GM19452 (cell line): ENCODE measurements around the gene TMEM50A.
A peak's percentile ranks its signal among the peaks of the same experiment; 100 is the strongest.
"Not testable (repeated sequence)": the region's sequence is repeated elsewhere in the genome, so short reads cannot be mapped to it uniquely, and the experiment has no call there.

Experiments
- ATAC-seq: cut with Tn5 transposase; IDR thresholded peaks from one replicate; pipeline ENCODE4 v1.9.1; 2021; ENCODE audit not compliant: unreplicated experiment

TMEM50A gene

GRCh38 chr1:25329950-25330349, 8.2 kb upstream of the TMEM50A start:
- ATAC-seq: not testable (repeated sequence)

GRCh38 chr1:25336922-25337354, 1.2 kb upstream of the TMEM50A start:
- not testable (repeated sequence) for ATAC-seq

GRCh38 chr1:25337483-25338187, 499 bp upstream of the TMEM50A start:
- ATAC-seq: peak; percentile 27

GRCh38 chr1:25338986-25339385, 852 bp downstream of the TMEM50A start:
- no peak for ATAC-seq

- ATAC-seq: no peak
Observed at GRCh38 chr1:25341746-25342145, 3.6 kb downstream of the TMEM50A start.

GRCh38 chr1:25342846-25343245, 4.7 kb downstream of the TMEM50A start:
- no peak for ATAC-seq

- ATAC-seq: no peak
Observed at GRCh38 chr1:25343872-25344271, 5.7 kb downstream of the TMEM50A start.

GRCh38 chr1:25347556-25347955, 9.4 kb downstream of the TMEM50A start:
- ATAC-seq: no peak

GRCh38 chr1:25349606-25350005, 11.5 kb downstream of the TMEM50A start:
- no peak for ATAC-seq

GRCh38 chr1:25355841-25356395, 17.8 kb downstream of the TMEM50A start:
- no peak for ATAC-seq

GRCh38 chr1:25356441-25356840, 18.3 kb downstream of the TMEM50A start:
- ATAC-seq: no peak

GRCh38 chr1:25356848-25357247, 18.7 kb downstream of the TMEM50A start:
- no peak for ATAC-seq

GRCh38 chr1:25360596-25361581, 22.8 kb downstream of the TMEM50A start:
- no peak for ATAC-seq

GRCh38 chr1:25361901-25362300, 23.8 kb downstream of the TMEM50A start:
- ATAC-seq: no peak

- ATAC-seq: not testable (repeated sequence)
Observed at GRCh38 chr1:25362634-25363559, 24.8 kb downstream of the TMEM50A start.

GRCh38 chr1:25369241-25369640, 31.1 kb downstream of the TMEM50A start:
- no peak for ATAC-seq

GRCh38 chr1:25369691-25370271, 31.6 kb downstream of the TMEM50A start:
- ATAC-seq: not testable (repeated sequence)

GRCh38 chr1:25371757-25372156, 33.6 kb downstream of the TMEM50A start:
- not testable (repeated sequence) for ATAC-seq

GRCh38 chr1:25378367-25378766, 40.2 kb downstream of the TMEM50A start:
- ATAC-seq: not testable (repeated sequence)

- not testable (repeated sequence) for ATAC-seq
Observed at GRCh38 chr1:25382543-25382942, 44.4 kb downstream of the TMEM50A start.
